ENCODE measurements around the gene ERC1. TPM values are rescaled to one million over a fixed set of nuclear protein-coding genes. Genes with fewer than 3 reads are reported as not detected.

The ERC1 gene
- total and polyA plus RNA-seq, 2 experiments from 2014 or later = 18.4 to 29.7 TPM

- no peak for DNase-seq (ENCODE audit: low spot score)
These were observed 333.9 kb downstream of the ERC1 start for GRCh38 chr12:1324910-1325309.

GRCh38 chr12:1325666-1326065 is 334.6 kb downstream of the ERC1 start:
- H3K79me2 ChIP-seq = no peaks in the 10 kb centered on the region
- H3K36me3 ChIP-seq (replicated peaks; ENCODE audit: insufficient read depth, low read depth) = no peaks in the 10 kb centered on the region
- H3K9me2 ChIP-seq (replicated peaks; ENCODE audit: insufficient read depth) = no peaks in the 10 kb centered on the region
- no peaks in the 10 kb centered on the region for H3K9me3 ChIP-seq (ENCODE audit: low read depth)
- no peak for DNase-seq (ENCODE audit: low spot score)
- H3K4me3 ChIP-seq = no peak overlapping the region
- no peak overlapping the region for H2AFZ ChIP-seq
- H3K27ac ChIP-seq = no peak overlapping the region
- H3K27me3 ChIP-seq = no peaks in the 10 kb centered on the region
- H4K20me1 ChIP-seq (ENCODE audit: insufficient read depth, poor library complexity, severe bottlenecking) = no peaks in the 10 kb centered on the region
- H3K4me1 ChIP-seq (ENCODE audit: insufficient read depth) = no peaks in the 10 kb centered on the region
- WGBS (ENCODE audit: low lambda C conversion rate, missing lambda C conversion rate) = 42% methylated on average over 1 of the region's 1 CpG
- H3K4me2 ChIP-seq = no peak overlapping the region
- no peak for TF ChIP-seq EZH2 (IDR thresholded peaks at IDR 0.05; ENCODE audit: borderline replicate concordance)

More at GRCh38 chr12:1324910-1325309, 333.9 kb downstream of the ERC1 start:
- no peak overlapping the region for H3K27ac ChIP-seq
- H3K4me1 ChIP-seq (ENCODE audit: insufficient read depth) = no peaks in the 10 kb centered on the region
- H3K9me3 ChIP-seq (ENCODE audit: low read depth) = no peaks in the 10 kb centered on the region
- H3K36me3 ChIP-seq (replicated peaks; ENCODE audit: insufficient read depth, low read depth) = no peaks in the 10 kb centered on the region
- TF ChIP-seq EZH2phosphoT487 (IDR thresholded peaks at IDR 0.05; ENCODE audit: low read depth, severe bottlenecking, unreplicated experiment) (no peak), CTCF (IDR thresholded peaks at IDR 0.05; ENCODE audit: poor library complexity) (no peak), EZH2 (IDR thresholded peaks at IDR 0.05; ENCODE audit: borderline replicate concordance) (no peak)
- no peaks in the 10 kb centered on the region for H3K27me3 ChIP-seq
- H2AFZ ChIP-seq = no peak overlapping the region
- no peak overlapping the region for H3K4me3 ChIP-seq
- no peak overlapping the region for H3K4me2 ChIP-seq
- WGBS (ENCODE audit: low lambda C conversion rate, missing lambda C conversion rate) = 98% methylated on average over 5 of the region's 5 CpGs
- H4K20me1 ChIP-seq (ENCODE audit: insufficient read depth, poor library complexity, severe bottlenecking) = no peaks in the 10 kb centered on the region
- H3K9me2 ChIP-seq (replicated peaks; ENCODE audit: insufficient read depth) = no peaks in the 10 kb centered on the region
- H3K79me2 ChIP-seq = no peaks in the 10 kb centered on the region

- DNase-seq (ENCODE audit: low spot score) = no peak
- no peak for TF ChIP-seq EZH2phosphoT487 (IDR thresholded peaks at IDR 0.05; ENCODE audit: low read depth, severe bottlenecking, unreplicated experiment)
- no peak for TF ChIP-seq EZH2 (IDR thresholded peaks at IDR 0.05; ENCODE audit: borderline replicate concordance)
- TF ChIP-seq CTCF (IDR thresholded peaks at IDR 0.05; ENCODE audit: poor library complexity) = no peak
- Histone ChIP-seq H3K4me2 (no peak overlapping the region), H3K9me2 (replicated peaks; ENCODE audit: insufficient read depth) (no peaks in the 10 kb centered on the region), H3K27ac (no peak overlapping the region), H2AFZ (no peak overlapping the region), H4K20me1 (ENCODE audit: insufficient read depth, poor library complexity, severe bottlenecking) (no peaks in the 10 kb centered on the region), H3K4me1 (ENCODE audit: insufficient read depth) (no peaks in the 10 kb centered on the region), H3K36me3 (replicated peaks; ENCODE audit: insufficient read depth, low read depth) (no peaks in the 10 kb centered on the region), H3K9me3 (ENCODE audit: low read depth) (no peaks in the 10 kb centered on the region), H3K79me2 (no peaks in the 10 kb centered on the region), H3K27me3 (no peaks in the 10 kb centered on the region), H3K4me3 (no peak overlapping the region)
- WGBS (ENCODE audit: low lambda C conversion rate, missing lambda C conversion rate) = 83% methylated on average over 2 of the region's 2 CpGs
These were observed 335.2 kb downstream of the ERC1 start for GRCh38 chr12:1326258-1326657.

- Histone ChIP-seq H3K4me2 (no peak overlapping the region), H3K9me3 (ENCODE audit: low read depth) (no peaks in the 10 kb centered on the region), H3K27ac (no peak overlapping the region), H4K20me1 (ENCODE audit: insufficient read depth, poor library complexity, severe bottlenecking) (no peaks in the 10 kb centered on the region), H3K36me3 (replicated peaks; ENCODE audit: insufficient read depth, low read depth) (no peaks in the 10 kb centered on the region), H3K79me2 (no peaks in the 10 kb centered on the region), H3K4me3 (no peak overlapping the region), H2AFZ (no peak overlapping the region), H3K9me2 (replicated peaks; ENCODE audit: insufficient read depth) (no peaks in the 10 kb centered on the region), H3K4me1 (ENCODE audit: insufficient read depth) (no peaks in the 10 kb centered on the region), H3K27me3 (no peaks in the 10 kb centered on the region)
- TF ChIP-seq EZH2phosphoT487 (IDR thresholded peaks at IDR 0.05; ENCODE audit: low read depth, severe bottlenecking, unreplicated experiment) = no peak
- 90% methylated on average over 8 of the region's 8 CpGs for WGBS (ENCODE audit: low lambda C conversion rate, missing lambda C conversion rate)
- DNase-seq (ENCODE audit: low spot score) = no peak
These were observed 337.4 kb downstream of the ERC1 start for GRCh38 chr12:1328391-1328790.

Data from hepatocyte (in vitro differentiated cells).